ENCODE measurements around the gene ARL1. TPM values are rescaled to one million over a fixed set of nuclear protein-coding genes. Genes with fewer than 3 reads are reported as not detected.
"Not testable (repeated sequence)": the region's sequence is repeated elsewhere in the genome, so short reads cannot be mapped to it uniquely, and the experiment has no call there.

ARL1 gene
- polyA plus RNA-seq, 1 donor from 2014 or later, result 32.3 TPM

DNA sequence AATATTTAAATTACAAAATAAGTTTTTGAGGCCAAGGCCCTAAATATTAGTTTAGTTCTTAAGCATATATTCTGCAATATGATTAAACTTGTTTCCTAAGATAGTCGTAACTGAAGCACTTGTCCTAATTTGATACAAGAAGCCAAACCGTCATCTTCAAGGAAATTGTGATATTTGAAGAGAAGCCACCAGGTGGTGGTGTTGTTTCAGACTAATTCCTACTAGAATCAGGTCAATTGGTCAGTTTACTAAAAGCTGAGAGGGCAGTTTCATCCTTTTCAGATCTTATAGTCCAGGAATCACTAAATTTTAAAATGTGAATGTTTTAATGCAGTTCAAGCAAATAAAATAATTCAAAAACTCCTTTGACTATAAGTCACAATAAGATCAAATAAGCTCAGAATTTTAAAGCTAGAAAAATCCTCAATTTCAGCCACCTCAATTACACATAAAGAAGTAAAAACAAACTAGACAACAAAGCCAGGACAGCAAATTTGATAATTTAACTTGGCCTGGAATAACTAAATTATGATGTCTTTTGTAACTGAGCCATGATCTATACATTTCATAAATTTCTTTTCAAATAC, 7.1 kb upstream of the ARL1 start:
- Histone ChIP-seq H3K4me2 (ENCODE audit: low read length) (no peak overlapping the region), H2AFZ (ENCODE audit: low read depth, low read length) (no peak overlapping the region), H3K9me2 (ENCODE audit: insufficient read depth, low read length) (no peaks in the 10 kb centered on the region), H3K36me3 (ENCODE audit: insufficient read depth, low read length) (no peaks in the 10 kb centered on the region), H4K20me1 (ENCODE audit: insufficient read depth) (no peaks in the 10 kb centered on the region), H3K4me3 (ENCODE audit: low read length) (no peak overlapping the region), H3K9ac (ENCODE audit: low read length) (no peak overlapping the region), H3K27me3 (ENCODE audit: insufficient read depth, low read depth, low read length) (no peaks in the 10 kb centered on the region), H3K27ac (ENCODE audit: low read length) (no peak overlapping the region), H3F3A (ENCODE audit: insufficient read depth, low read length, poor library complexity, severe bottlenecking) (no peaks in the 10 kb centered on the region), H3K9me3 (ENCODE audit: low read length) (no peaks in the 10 kb centered on the region), H3K79me2 (replicated peaks; ENCODE audit: insufficient read depth, low read length) (no peaks in the 10 kb centered on the region)
- peak; percentile 73 for TF ChIP-seq RAD21 (conservative IDR thresholded peaks at IDR 0.05)
- no peak for TF ChIP-seq EP300 (conservative IDR thresholded peaks at IDR 0.05; ENCODE audit: poor library complexity, severe bottlenecking)
- no peak for TF ChIP-seq EZH2 (IDR thresholded peaks at IDR 0.05; ENCODE audit: borderline replicate concordance, insufficient read depth, low read length, poor library complexity, severe bottlenecking)
- TF ChIP-seq SMC3 (conservative IDR thresholded peaks at IDR 0.05; ENCODE audit: poor library complexity), result peak; percentile 70
- TF ChIP-seq, protein P1, sequence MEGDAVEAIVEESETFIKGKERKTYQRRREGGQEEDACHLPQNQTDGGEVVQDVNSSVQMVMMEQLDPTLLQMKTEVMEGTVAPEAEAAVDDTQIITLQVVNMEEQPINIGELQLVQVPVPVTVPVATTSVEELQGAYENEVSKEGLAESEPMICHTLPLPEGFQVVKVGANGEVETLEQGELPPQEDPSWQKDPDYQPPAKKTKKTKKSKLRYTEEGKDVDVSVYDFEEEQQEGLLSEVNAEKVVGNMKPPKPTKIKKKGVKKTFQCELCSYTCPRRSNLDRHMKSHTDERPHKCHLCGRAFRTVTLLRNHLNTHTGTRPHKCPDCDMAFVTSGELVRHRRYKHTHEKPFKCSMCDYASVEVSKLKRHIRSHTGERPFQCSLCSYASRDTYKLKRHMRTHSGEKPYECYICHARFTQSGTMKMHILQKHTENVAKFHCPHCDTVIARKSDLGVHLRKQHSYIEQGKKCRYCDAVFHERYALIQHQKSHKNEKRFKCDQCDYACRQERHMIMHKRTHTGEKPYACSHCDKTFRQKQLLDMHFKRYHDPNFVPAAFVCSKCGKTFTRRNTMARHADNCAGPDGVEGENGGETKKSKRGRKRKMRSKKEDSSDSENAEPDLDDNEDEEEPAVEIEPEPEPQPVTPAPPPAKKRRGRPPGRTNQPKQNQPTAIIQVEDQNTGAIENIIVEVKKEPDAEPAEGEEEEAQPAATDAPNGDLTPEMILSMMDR (IDR thresholded peaks at IDR 0.05; ENCODE audit: poor library complexity, severe bottlenecking), result peak; percentile 69
- no peak for TF ChIP-seq MXI1 (conservative IDR thresholded peaks at IDR 0.05; ENCODE audit: poor library complexity, severe bottlenecking)
- TF ChIP-seq, protein P2, sequence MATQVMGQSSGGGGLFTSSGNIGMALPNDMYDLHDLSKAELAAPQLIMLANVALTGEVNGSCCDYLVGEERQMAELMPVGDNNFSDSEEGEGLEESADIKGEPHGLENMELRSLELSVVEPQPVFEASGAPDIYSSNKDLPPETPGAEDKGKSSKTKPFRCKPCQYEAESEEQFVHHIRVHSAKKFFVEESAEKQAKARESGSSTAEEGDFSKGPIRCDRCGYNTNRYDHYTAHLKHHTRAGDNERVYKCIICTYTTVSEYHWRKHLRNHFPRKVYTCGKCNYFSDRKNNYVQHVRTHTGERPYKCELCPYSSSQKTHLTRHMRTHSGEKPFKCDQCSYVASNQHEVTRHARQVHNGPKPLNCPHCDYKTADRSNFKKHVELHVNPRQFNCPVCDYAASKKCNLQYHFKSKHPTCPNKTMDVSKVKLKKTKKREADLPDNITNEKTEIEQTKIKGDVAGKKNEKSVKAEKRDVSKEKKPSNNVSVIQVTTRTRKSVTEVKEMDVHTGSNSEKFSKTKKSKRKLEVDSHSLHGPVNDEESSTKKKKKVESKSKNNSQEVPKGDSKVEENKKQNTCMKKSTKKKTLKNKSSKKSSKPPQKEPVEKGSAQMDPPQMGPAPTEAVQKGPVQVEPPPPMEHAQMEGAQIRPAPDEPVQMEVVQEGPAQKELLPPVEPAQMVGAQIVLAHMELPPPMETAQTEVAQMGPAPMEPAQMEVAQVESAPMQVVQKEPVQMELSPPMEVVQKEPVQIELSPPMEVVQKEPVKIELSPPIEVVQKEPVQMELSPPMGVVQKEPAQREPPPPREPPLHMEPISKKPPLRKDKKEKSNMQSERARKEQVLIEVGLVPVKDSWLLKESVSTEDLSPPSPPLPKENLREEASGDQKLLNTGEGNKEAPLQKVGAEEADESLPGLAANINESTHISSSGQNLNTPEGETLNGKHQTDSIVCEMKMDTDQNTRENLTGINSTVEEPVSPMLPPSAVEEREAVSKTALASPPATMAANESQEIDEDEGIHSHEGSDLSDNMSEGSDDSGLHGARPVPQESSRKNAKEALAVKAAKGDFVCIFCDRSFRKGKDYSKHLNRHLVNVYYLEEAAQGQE (IDR thresholded peaks at IDR 0.05; ENCODE audit: borderline replicate concordance), result no peak
- TF ChIP-seq TAF1 (IDR thresholded peaks at IDR 0.05; ENCODE audit: low read depth), result no peak
- no peak for TF ChIP-seq POLR2AphosphoS5 (IDR thresholded peaks at IDR 0.05)

DNA sequence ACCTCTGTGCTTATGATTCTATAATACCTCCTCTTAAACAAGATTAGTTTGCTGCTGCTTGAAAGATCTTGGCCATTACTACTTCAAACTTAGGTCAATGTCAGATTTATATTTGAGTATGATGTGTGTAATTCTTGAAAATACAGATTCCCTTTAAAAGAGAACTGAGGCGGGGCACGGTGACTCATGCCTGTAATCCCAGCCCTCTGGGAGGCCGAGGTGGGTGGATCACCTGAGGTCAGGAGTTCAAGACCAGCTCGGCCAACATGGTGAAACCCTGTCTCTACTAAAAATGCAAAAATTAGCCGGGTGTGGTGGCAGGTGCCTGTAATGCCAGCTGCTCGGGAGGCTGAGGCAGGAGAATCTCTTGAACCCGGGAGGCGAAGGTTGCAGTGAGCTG, 2.6 kb upstream of the ARL1 start:
- not testable (repeated sequence) for H3K4me3 ChIP-seq (ENCODE audit: low read length); H3K27ac ChIP-seq (ENCODE audit: low read length); H3K36me3 ChIP-seq (ENCODE audit: insufficient read depth, low read length); H3K9me3 ChIP-seq (ENCODE audit: low read length); H3K9ac ChIP-seq (ENCODE audit: low read length); H3K9me2 ChIP-seq (ENCODE audit: insufficient read depth, low read length); H3F3A ChIP-seq (ENCODE audit: insufficient read depth, low read length, poor library complexity, severe bottlenecking); H3K27me3 ChIP-seq (ENCODE audit: insufficient read depth, low read depth, low read length); H3K4me2 ChIP-seq (ENCODE audit: low read length); H4K20me1 ChIP-seq (ENCODE audit: insufficient read depth); H2AFZ ChIP-seq (ENCODE audit: low read depth, low read length)
- H3K79me2 ChIP-seq (replicated peaks; ENCODE audit: insufficient read depth, low read length), result peaks cover 17% of the 10 kb centered on the region

DNA sequence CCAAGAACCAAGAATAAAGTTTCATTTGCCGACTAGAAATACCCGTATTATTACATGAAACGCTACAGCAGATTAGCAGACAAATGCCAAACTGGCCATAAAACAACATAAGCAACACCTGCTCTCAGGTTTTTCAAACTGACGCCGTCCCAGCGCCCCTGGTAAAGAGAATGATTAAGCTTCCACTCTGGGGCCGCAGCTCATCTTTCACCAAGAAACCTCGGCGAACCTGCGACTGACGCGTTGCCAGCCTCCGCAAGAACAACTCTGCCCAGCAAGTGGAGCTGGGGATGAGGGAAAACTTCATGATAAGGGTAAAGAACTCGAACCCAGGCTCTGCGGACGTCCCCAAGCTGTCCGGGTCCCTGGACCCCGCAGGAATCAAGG, 530 bp downstream of the ARL1 start:
- no peaks in the 10 kb centered on the region for H3K36me3 ChIP-seq (ENCODE audit: insufficient read depth, low read length)
- no peaks in the 10 kb centered on the region for H3K9me3 ChIP-seq (ENCODE audit: low read length)
- no peaks in the 10 kb centered on the region for H3K9me2 ChIP-seq (ENCODE audit: insufficient read depth, low read length)
- no peaks in the 10 kb centered on the region for H3K27me3 ChIP-seq (ENCODE audit: insufficient read depth, low read depth, low read length)
- peak overlapping the region; percentile 98 for H2AFZ ChIP-seq (ENCODE audit: low read depth, low read length)
- peaks cover 23% of the 10 kb centered on the region for H3K79me2 ChIP-seq (replicated peaks; ENCODE audit: insufficient read depth, low read length)
- no peaks in the 10 kb centered on the region for H4K20me1 ChIP-seq (ENCODE audit: insufficient read depth)
- TF ChIP-seq POLR2AphosphoS5 (IDR thresholded peaks at IDR 0.05), result no peak
- TF ChIP-seq EZH2 (IDR thresholded peaks at IDR 0.05; ENCODE audit: borderline replicate concordance, insufficient read depth, low read length, poor library complexity, severe bottlenecking), result no peak
- TF ChIP-seq, protein P2 (IDR thresholded peaks at IDR 0.05; ENCODE audit: borderline replicate concordance), result no peak
- no peak for TF ChIP-seq EP300 (conservative IDR thresholded peaks at IDR 0.05; ENCODE audit: poor library complexity, severe bottlenecking)
- H3K9ac ChIP-seq (ENCODE audit: low read length), result peak overlapping the region; percentile 79
- H3K27ac ChIP-seq (ENCODE audit: low read length), result peak overlapping the region; percentile 88
- no peaks in the 10 kb centered on the region for H3F3A ChIP-seq (ENCODE audit: insufficient read depth, low read length, poor library complexity, severe bottlenecking)
- peak overlapping the region; percentile 93 for H3K4me2 ChIP-seq (ENCODE audit: low read length)
- H3K4me3 ChIP-seq (ENCODE audit: low read length), result peak overlapping the region; percentile 71

DNA sequence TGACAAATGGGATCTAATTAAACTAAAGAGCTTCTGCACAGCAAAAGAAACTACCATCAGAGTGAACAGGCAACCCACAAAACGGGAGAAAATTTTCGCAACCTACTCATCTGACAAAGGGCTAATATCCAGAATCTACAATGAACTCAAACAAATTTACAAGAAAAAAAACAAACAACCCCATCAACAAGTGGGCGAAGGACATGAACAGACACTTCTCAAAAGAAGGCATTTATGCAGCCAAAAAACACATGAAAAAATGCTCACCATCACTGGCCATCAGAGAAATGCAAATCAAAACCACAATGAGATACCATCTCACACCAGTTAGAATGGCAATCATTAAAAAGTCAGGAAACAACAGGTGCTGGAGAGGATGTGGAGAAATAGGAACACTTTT, 16.4 kb downstream of the ARL1 start:
- H3K36me3 ChIP-seq (ENCODE audit: insufficient read depth, low read length); H3K9ac ChIP-seq (ENCODE audit: low read length); H3K27me3 ChIP-seq (ENCODE audit: insufficient read depth, low read depth, low read length); H4K20me1 ChIP-seq (ENCODE audit: insufficient read depth); H3F3A ChIP-seq (ENCODE audit: insufficient read depth, low read length, poor library complexity, severe bottlenecking); H3K9me2 ChIP-seq (ENCODE audit: insufficient read depth, low read length); H3K4me2 ChIP-seq (ENCODE audit: low read length); H3K9me3 ChIP-seq (ENCODE audit: low read length); H3K79me2 ChIP-seq (replicated peaks; ENCODE audit: insufficient read depth, low read length); H3K27ac ChIP-seq (ENCODE audit: low read length); H2AFZ ChIP-seq (ENCODE audit: low read depth, low read length); H3K4me3 ChIP-seq (ENCODE audit: low read length): not testable (repeated sequence)

Data from neural cell (in vitro differentiated cells).